ENCODE measurements around the gene SUFU. TPM values are rescaled to one million over a fixed set of nuclear protein-coding genes. Genes with fewer than 3 reads are reported as not detected.

Gene SUFU
- total RNA-seq, 1 donor from 2014 or later, result 13.5 TPM

DNA sequence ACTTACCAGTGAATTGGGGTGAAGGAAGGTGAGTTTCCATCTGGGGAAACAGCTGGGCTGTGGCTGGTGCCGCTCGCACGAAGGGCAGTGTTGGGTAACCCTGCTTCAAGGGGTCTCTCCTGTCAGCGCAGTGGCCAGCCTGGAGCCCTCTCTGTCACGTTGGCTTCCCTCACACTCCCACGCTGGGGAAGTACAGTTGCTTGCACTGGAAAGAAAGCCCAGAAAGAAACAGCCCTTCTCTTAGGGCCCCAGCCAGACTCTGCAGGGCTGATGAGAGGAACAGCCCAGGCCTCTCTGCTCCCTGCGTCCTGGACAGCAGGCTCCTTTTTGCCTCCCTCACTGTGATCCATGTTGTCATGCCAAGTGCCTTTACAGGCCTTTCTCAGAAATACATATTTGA, 100.2 kb downstream of the SUFU start:
- DNase-seq (no peak), ATAC-seq (peak; percentile 31)
- TF ChIP-seq, protein P1, sequence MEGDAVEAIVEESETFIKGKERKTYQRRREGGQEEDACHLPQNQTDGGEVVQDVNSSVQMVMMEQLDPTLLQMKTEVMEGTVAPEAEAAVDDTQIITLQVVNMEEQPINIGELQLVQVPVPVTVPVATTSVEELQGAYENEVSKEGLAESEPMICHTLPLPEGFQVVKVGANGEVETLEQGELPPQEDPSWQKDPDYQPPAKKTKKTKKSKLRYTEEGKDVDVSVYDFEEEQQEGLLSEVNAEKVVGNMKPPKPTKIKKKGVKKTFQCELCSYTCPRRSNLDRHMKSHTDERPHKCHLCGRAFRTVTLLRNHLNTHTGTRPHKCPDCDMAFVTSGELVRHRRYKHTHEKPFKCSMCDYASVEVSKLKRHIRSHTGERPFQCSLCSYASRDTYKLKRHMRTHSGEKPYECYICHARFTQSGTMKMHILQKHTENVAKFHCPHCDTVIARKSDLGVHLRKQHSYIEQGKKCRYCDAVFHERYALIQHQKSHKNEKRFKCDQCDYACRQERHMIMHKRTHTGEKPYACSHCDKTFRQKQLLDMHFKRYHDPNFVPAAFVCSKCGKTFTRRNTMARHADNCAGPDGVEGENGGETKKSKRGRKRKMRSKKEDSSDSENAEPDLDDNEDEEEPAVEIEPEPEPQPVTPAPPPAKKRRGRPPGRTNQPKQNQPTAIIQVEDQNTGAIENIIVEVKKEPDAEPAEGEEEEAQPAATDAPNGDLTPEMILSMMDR (IDR thresholded peaks at IDR 0.05), result no peak
- Histone ChIP-seq H3K36me3 (peaks cover 5% of the 10 kb centered on the region), H3K4me3 (no peak overlapping the region), H3K27ac (peak overlapping the region; percentile 56), H3K9me3 (no peaks in the 10 kb centered on the region), H3K27me3 (no peaks in the 10 kb centered on the region), H3K4me1 (peaks cover 48% of the 10 kb centered on the region)
- intact Hi-C loops (cut with DNase I), result no loop called here

DNA sequence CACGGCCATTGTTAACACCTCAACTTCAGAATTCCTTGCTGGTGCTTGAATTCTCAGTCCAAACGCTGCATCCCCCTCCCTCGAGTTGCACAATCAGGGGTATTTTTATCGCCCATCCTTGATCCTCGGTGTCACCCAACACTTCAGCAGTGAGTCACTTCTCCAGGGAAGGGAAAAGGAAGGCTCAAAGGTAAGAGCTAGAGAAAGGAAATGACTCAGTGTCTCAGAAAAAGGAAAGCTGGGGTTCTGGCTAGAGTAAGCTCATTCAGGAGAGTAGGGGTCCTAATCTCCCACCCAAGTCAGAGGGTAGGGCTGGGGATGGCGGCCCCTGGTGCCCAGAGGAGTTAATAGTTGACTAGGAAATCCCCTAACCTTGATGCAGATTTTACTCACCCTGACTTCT, 100.7 kb downstream of the SUFU start:
- Histone ChIP-seq H3K9me3 (no peaks in the 10 kb centered on the region), H3K36me3 (peaks cover 3% of the 10 kb centered on the region), H3K4me3 (no peak overlapping the region), H3K4me1 (peaks cover 44% of the 10 kb centered on the region), H3K27ac (peak overlapping the region; percentile 56), H3K27me3 (no peaks in the 10 kb centered on the region)
- no peak for DNase-seq
- no peak for ATAC-seq
- TF ChIP-seq, protein P1 (IDR thresholded peaks at IDR 0.05), result no peak
- intact Hi-C loops (cut with DNase I), result no loop called here

DNA sequence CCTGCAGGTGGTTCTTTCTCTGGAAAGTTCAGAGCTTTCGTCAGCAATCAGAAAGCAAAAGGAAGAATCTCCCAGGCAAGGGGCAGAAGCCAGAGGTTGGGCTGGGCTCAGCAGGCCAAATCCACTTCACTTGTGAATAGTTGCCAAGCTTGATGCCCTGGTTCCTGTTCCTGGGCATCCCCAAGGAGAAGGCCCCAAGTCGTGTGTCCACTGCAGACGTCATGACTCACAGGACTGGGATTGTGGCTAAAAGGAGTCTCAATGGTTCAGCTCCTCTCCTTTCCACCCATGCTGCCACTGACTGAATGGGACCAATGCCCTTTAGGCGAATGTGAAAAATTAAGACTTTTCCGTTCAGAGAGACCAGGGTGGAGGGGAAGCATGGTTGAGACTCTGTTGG, 101.9 kb downstream of the SUFU start:
- Histone ChIP-seq H3K9me3 (no peaks in the 10 kb centered on the region), H3K4me1 (peaks cover 34% of the 10 kb centered on the region), H3K27me3 (no peaks in the 10 kb centered on the region), H3K36me3 (no peaks in the 10 kb centered on the region), H3K27ac (no peak overlapping the region), H3K4me3 (no peak overlapping the region)
- ATAC-seq (no peak), DNase-seq (no peak)
- intact Hi-C loops (cut with DNase I), result no loop called here
- TF ChIP-seq, protein P1 (IDR thresholded peaks at IDR 0.05), result no peak

DNA sequence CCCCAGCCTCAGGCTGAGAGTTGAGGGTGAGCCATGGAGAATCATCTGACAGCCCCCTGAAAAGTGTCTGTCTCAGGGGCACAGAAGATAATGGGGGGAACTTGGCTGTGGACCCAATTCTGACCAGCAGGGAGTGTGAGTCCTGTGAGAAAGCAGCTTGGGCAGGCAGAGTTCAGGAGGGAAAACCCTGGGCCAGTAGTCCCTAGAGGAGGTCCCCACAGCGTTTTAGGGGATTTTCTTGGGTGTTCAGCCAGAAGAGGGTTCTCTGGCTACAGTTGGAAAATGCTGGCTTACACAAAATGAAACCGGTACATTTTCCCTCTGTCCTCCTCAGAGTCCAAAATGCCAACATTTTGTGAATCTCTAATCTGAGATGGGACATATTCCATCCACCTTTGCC, 104.7 kb downstream of the SUFU start:
- H3K9me3 ChIP-seq, result no peaks in the 10 kb centered on the region
- DNase-seq (no peak), ATAC-seq (no peak)
- TF ChIP-seq, protein P1 (IDR thresholded peaks at IDR 0.05), result no peak
- H3K4me1 ChIP-seq, result peaks cover 32% of the 10 kb centered on the region
- H3K27me3 ChIP-seq, result no peaks in the 10 kb centered on the region
- no peaks in the 10 kb centered on the region for H3K36me3 ChIP-seq
- no peak overlapping the region for H3K4me3 ChIP-seq
- H3K27ac ChIP-seq, result no peak overlapping the region
- intact Hi-C loops (cut with DNase I), result no loop called here

DNA sequence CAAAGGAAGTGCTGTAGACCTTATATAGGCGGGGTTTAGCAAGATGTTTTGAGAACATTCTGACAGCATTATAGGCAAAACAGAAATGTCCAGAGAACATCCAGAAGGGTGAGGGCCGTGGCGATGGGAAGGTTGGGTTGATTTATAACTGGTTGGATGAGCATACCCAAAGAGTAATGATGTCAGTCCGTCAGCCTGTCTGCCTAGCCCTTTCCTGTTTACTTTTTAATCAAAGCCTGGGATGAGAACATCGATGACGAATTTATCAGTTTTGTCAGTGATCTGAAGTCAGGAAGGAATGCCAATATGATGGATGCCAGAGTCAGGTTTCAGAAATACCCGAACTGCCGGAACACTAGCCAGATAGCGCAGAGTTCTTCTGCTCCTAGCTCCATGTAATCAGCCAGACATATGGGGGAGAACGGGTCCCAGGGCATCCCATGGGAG, 106.7 kb downstream of the SUFU start:
- TF ChIP-seq, protein P1 (IDR thresholded peaks at IDR 0.05), result no peak
- no peak for ATAC-seq
- H3K27me3 ChIP-seq, result no peaks in the 10 kb centered on the region
- no peak overlapping the region for H3K27ac ChIP-seq
- H3K4me3 ChIP-seq, result no peak overlapping the region
- intact Hi-C loops (cut with DNase I), result no loop called here
- H3K4me1 ChIP-seq, result peaks cover 29% of the 10 kb centered on the region
- no peaks in the 10 kb centered on the region for H3K36me3 ChIP-seq
- no peak for DNase-seq
- H3K9me3 ChIP-seq, result no peaks in the 10 kb centered on the region

DNA sequence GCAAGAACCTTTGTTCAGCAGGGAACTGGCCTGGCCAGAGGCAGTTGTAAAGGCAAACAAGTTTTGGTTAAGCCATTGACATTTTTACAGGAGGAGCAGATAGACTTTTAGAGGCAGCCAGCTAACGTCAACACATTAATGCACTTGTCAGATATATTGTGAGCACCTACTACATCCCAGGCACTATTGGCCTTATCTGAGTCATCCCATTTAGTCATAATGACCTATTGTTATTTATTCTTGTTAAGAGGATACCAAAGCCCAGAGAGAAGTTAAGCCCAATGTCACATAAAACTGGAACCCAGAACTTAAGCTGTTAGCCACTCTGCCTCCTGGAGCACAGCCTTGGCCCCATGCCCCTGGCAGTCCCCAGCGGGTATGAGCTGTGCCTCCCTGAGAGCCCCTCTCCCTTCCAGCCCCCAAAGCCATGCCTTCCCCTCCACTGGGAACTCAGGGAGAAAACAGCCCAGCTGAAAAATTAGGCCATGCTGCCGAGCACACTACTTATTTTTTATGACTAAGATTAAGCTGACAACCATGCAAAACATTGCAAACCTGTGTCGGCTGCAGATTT, 107.8 kb downstream of the SUFU start:
- intact Hi-C loops (cut with DNase I), result no loop called here
- no peaks in the 10 kb centered on the region for H3K27me3 ChIP-seq
- no peaks in the 10 kb centered on the region for H3K9me3 ChIP-seq
- H3K36me3 ChIP-seq, result peaks cover 7% of the 10 kb centered on the region
- no peak overlapping the region for H3K4me3 ChIP-seq
- no peak overlapping the region for H3K27ac ChIP-seq
- peaks cover 32% of the 10 kb centered on the region for H3K4me1 ChIP-seq
- TF ChIP-seq, protein P1 (IDR thresholded peaks at IDR 0.05), result no peak
- ATAC-seq (no peak), DNase-seq (no peak)
